ENCODE results near the gene C15orf40.

C15orf40 gene

DNA sequence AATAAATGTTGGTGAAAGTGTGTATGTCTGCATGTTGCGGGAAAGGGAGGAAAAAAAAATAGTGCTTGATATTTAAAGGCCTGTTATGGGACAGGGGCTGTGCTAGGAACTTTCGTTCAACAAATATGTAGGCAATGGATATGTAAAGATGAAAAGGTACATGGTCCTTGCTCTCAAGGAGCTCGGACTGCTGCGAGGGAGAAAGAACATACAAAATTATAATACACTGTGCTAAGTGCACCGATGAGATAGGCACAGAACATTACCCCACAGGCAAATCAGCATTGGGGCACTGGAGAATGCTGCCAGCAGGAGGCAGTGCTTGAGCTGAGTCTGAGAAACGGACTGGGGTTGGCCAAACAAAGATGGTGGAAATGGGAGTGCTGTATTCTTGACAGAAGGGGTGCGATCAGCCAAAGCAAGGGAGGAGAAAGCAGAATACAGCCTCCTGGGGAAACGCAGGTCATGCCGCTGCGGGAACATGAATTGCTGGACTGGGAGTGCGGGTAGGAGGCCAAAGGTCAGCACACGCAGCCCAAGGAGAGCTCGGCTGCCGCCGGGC lies 649 bp downstream of the C15orf40 start (continued):
- TF ChIP-seq, protein P1, sequence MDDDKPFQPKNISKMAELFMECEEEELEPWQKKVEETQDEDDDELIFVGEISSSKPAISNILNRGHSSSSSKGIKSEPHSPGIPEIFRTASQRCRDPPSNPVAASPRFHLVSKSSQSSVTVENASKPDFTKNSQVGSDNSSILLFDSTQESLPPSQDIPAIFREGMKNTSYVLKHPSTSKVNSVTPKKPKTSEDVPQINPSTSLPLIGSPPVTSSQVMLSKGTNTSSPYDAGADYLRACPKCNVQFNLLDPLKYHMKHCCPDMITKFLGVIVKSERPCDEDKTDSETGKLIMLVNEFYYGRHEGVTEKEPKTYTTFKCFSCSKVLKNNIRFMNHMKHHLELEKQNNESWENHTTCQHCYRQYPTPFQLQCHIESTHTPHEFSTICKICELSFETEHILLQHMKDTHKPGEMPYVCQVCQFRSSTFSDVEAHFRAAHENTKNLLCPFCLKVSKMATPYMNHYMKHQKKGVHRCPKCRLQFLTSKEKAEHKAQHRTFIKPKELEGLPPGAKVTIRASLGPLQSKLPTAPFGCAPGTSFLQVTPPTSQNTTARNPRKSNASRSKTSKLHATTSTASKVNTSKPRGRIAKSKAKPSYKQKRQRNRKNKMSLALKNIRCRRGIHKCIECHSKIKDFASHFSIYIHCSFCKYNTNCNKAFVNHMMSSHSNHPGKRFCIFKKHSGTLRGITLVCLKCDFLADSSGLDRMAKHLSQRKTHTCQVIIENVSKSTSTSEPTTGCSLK (tag by site-specific recombination; IDR thresholded peaks at IDR 0.05): no peak
- TF ChIP-seq ZNF555 (tag by site-specific recombination; conservative IDR thresholded peaks at IDR 0.05) (no peak), ZNF302 (tag by site-specific recombination; IDR thresholded peaks at IDR 0.05; ENCODE audit: low read depth) (no peak), YY1 (tag by site-specific recombination; IDR thresholded peaks at IDR 0.05) (peak; percentile 88), ZEB2 (tag by site-specific recombination; IDR thresholded peaks at IDR 0.05) (no peak; the same call in 1 of the 2 replicates), ZNF843 (tag by site-specific recombination; IDR thresholded peaks at IDR 0.05) (peak; percentile 50), ZBTB8A (tag by site-specific recombination; IDR thresholded peaks at IDR 0.05) (no peak), ZNF366 (tag by site-specific recombination; conservative IDR thresholded peaks at IDR 0.05) (no peak), TCF7L2 (IDR thresholded peaks at IDR 0.05; ENCODE audit: borderline replicate concordance, low read depth, low read length) (no peak), KLF16 (tag by site-specific recombination; IDR thresholded peaks at IDR 0.05) (0 out of 2 replicates have a peak, but pooled peaks have one; percentile 31), ZNF16 (tag by site-specific recombination; IDR thresholded peaks at IDR 0.05; ENCODE audit: low read depth) (no peak), YY2 (tag by site-specific recombination; IDR thresholded peaks at IDR 0.05) (peak; percentile 71), ZNF600 (tag by site-specific recombination; IDR thresholded peaks at IDR 0.05) (no peak), SP7 (tag by site-specific recombination; IDR thresholded peaks at IDR 0.05) (0 out of 2 replicates have a peak, but pooled peaks have one; percentile 20), ZNF549 (tag by site-specific recombination; IDR thresholded peaks at IDR 0.05) (no peak), GFI1B (tag by site-specific recombination; IDR thresholded peaks at IDR 0.05) (no peak), HOXA7 (CRISPR knock-in tag; IDR thresholded peaks at IDR 0.05; ENCODE audit: borderline replicate concordance) (no peak), ZNF155 (tag by site-specific recombination; IDR thresholded peaks at IDR 0.05) (no peak), ZNF610 (tag by site-specific recombination; IDR thresholded peaks at IDR 0.05; ENCODE audit: borderline replicate concordance) (no peak), ZNF768 (tag by site-specific recombination; IDR thresholded peaks at IDR 0.05) (no peak), KLF8 (tag by site-specific recombination; IDR thresholded peaks at IDR 0.05) (peak; percentile 33; the same call in 1 of the 2 replicates)
- TF ChIP-seq, protein P2, sequence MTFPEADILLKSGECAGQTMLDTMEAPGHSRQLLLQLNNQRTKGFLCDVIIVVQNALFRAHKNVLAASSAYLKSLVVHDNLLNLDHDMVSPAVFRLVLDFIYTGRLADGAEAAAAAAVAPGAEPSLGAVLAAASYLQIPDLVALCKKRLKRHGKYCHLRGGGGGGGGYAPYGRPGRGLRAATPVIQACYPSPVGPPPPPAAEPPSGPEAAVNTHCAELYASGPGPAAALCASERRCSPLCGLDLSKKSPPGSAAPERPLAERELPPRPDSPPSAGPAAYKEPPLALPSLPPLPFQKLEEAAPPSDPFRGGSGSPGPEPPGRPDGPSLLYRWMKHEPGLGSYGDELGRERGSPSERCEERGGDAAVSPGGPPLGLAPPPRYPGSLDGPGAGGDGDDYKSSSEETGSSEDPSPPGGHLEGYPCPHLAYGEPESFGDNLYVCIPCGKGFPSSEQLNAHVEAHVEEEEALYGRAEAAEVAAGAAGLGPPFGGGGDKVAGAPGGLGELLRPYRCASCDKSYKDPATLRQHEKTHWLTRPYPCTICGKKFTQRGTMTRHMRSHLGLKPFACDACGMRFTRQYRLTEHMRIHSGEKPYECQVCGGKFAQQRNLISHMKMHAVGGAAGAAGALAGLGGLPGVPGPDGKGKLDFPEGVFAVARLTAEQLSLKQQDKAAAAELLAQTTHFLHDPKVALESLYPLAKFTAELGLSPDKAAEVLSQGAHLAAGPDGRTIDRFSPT (tag by site-specific recombination; IDR thresholded peaks at IDR 0.05): no peak
- TF ChIP-seq, protein P3, sequence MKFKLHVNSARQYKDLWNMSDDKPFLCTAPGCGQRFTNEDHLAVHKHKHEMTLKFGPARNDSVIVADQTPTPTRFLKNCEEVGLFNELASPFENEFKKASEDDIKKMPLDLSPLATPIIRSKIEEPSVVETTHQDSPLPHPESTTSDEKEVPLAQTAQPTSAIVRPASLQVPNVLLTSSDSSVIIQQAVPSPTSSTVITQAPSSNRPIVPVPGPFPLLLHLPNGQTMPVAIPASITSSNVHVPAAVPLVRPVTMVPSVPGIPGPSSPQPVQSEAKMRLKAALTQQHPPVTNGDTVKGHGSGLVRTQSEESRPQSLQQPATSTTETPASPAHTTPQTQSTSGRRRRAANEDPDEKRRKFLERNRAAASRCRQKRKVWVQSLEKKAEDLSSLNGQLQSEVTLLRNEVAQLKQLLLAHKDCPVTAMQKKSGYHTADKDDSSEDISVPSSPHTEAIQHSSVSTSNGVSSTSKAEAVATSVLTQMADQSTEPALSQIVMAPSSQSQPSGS (tag by site-specific recombination; IDR thresholded peaks at IDR 0.05; ENCODE audit: low read depth): no peak
- TF ChIP-seq, protein P4, sequence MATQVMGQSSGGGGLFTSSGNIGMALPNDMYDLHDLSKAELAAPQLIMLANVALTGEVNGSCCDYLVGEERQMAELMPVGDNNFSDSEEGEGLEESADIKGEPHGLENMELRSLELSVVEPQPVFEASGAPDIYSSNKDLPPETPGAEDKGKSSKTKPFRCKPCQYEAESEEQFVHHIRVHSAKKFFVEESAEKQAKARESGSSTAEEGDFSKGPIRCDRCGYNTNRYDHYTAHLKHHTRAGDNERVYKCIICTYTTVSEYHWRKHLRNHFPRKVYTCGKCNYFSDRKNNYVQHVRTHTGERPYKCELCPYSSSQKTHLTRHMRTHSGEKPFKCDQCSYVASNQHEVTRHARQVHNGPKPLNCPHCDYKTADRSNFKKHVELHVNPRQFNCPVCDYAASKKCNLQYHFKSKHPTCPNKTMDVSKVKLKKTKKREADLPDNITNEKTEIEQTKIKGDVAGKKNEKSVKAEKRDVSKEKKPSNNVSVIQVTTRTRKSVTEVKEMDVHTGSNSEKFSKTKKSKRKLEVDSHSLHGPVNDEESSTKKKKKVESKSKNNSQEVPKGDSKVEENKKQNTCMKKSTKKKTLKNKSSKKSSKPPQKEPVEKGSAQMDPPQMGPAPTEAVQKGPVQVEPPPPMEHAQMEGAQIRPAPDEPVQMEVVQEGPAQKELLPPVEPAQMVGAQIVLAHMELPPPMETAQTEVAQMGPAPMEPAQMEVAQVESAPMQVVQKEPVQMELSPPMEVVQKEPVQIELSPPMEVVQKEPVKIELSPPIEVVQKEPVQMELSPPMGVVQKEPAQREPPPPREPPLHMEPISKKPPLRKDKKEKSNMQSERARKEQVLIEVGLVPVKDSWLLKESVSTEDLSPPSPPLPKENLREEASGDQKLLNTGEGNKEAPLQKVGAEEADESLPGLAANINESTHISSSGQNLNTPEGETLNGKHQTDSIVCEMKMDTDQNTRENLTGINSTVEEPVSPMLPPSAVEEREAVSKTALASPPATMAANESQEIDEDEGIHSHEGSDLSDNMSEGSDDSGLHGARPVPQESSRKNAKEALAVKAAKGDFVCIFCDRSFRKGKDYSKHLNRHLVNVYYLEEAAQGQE (tag by site-specific recombination; IDR thresholded peaks at IDR 0.05): 0 out of 2 replicates have a peak, but pooled peaks have one; percentile 19
- TF ChIP-seq, protein P5, sequence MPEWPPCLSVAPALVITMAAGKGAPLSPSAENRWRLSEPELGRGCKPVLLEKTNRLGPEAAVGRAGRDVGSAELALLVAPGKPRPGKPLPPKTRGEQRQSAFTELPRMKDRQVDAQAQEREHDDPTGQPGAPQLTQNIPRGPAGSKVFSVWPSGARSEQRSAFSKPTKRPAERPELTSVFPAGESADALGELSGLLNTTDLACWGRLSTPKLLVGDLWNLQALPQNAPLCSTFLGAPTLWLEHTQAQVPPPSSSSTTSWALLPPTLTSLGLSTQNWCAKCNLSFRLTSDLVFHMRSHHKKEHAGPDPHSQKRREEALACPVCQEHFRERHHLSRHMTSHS (tag by site-specific recombination; IDR thresholded peaks at IDR 0.05): no peak
- TF ChIP-seq, protein P6, sequence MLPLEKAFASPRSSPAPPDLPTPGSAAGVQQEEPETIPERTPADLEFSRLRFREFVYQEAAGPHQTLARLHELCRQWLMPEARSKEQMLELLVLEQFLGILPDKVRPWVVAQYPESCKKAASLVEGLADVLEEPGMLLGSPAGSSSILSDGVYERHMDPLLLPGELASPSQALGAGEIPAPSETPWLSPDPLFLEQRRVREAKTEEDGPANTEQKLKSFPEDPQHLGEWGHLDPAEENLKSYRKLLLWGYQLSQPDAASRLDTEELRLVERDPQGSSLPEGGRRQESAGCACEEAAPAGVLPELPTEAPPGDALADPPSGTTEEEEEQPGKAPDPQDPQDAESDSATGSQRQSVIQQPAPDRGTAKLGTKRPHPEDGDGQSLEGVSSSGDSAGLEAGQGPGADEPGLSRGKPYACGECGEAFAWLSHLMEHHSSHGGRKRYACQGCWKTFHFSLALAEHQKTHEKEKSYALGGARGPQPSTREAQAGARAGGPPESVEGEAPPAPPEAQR (tag by site-specific recombination; IDR thresholded peaks at IDR 0.05): no peak
- TF ChIP-seq, protein P7, sequence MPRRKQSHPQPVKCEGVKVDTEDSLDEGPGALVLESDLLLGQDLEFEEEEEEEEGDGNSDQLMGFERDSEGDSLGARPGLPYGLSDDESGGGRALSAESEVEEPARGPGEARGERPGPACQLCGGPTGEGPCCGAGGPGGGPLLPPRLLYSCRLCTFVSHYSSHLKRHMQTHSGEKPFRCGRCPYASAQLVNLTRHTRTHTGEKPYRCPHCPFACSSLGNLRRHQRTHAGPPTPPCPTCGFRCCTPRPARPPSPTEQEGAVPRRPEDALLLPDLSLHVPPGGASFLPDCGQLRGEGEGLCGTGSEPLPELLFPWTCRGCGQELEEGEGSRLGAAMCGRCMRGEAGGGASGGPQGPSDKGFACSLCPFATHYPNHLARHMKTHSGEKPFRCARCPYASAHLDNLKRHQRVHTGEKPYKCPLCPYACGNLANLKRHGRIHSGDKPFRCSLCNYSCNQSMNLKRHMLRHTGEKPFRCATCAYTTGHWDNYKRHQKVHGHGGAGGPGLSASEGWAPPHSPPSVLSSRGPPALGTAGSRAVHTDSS (tag by site-specific recombination; IDR thresholded peaks at IDR 0.05): no peak
